AG04450 (cell line): Measurements from ENCODE around the gene CLEC12A. TPM values are rescaled to one million over a fixed set of nuclear protein-coding genes. Genes with fewer than 3 reads are reported as not detected.
A peak's percentile ranks its signal among the peaks of the same experiment; 100 is the strongest.

Source experiments
- CTCF ChIA-PET: fragments of 300-600, 350-600 bp; formaldehyde crosslinking; extraction: SDS; loops from one replicate; lab custom pipeline; 2022; ENCODE audit warnings: antibody characterized with exemption, inconsistent platforms; lab: Charles Lee
- POLR2A ChIA-PET: fragments of 350-600 bp; formaldehyde crosslinking; extraction: SDS; loops from one replicate; lab custom pipeline; 2021; ENCODE audit warnings: antibody characterized with exemption, inconsistent platforms; lab: Yijun Ruan, JAX
- DNase-seq: peaks from one replicate; pipeline ENCODE4 v3.0.0-alpha.2; 2011; ENCODE audit warnings: low read depth, low spot score
- H3K27ac ChIP-seq: one replicate; pipeline ENCODE4 v1.5.1; 2012; ENCODE audit warnings: low read depth, low read length, control low read depth
- H3K27me3 ChIP-seq: one replicate; pipeline ENCODE4 v1.6.0; 2012; ENCODE audit warnings: low read length; ENCODE audit not compliant: control insufficient read depth, insufficient read depth
- H3K4me3 ChIP-seq: 2 replicates; pipeline ENCODE4 v1.5.1; 2011; ENCODE audit warnings: mild to moderate bottlenecking, low read depth, low read length, control low read depth
- H3K9me3 ChIP-seq: 2 replicates; pipeline ENCODE4 v1.5.1; 2012; ENCODE audit warnings: low read length; ENCODE audit not compliant: control insufficient read depth, insufficient read depth
- polyA plus RNA-seq: library from polyadenylated mRNA; depleted of rRNA; stranded (reverse); fragments of >200 nt; gene quantifications from 2 replicates; pipeline ENCODE4 v1.2.3, GENCODE V29; 2011; rRNA removed
- TF ChIP-seq, protein P1 (sequence below): IDR thresholded peaks from 2 replicates; pipeline ENCODE4 v1.5.1; 2011; ENCODE audit warnings: low read depth, low read length, control low read depth, inconsistent platforms

The CLEC12A gene
- polyA plus RNA-seq, 1 experiment: not detected

DNA sequence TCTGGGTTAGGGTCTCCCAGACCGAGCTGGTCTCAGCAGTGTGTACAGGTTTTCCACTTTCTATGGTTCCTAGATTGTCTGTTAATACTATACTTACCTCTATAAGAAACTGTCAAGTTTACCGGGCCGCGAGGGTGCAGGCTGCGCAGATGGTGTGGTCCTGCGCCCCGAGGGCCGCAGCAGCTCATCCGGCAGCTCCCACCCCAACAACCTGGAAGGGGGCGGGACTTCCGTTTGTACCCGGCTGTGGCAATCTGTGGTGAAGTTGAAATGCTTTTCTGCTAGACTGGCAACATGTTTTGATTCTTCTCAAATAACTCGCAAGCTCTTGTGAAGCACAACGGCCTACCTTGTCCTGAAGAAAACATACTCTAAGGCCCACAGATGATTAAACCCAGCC, 59.2 kb downstream of the CLEC12A start, which contains the start of gene CLEC9A:
TSS of gene CLEC9A (plus strand) at position 237 of the 400 bp plus-strand sequence. CDS start 22,006 bp downstream, outside the sequence.
- DNase-seq: no peak
- H3K27ac ChIP-seq: peak within 1 kb of the TSS; percentile 40
- CTCF ChIA-PET: interaction anchor here (2.7 kb wide), 1 partner anchor 21 kb away, joined by 13 read pairs; the partner anchor contains the start of gene CLEC12B
- no peaks in the 10 kb centered on the region for H3K27me3 ChIP-seq
- POLR2A ChIA-PET: no interaction called here
- peaks cover 4% of the 10 kb centered on the region; the same call in 1 of the 2 replicates for H3K9me3 ChIP-seq
- TF ChIP-seq, protein P1, sequence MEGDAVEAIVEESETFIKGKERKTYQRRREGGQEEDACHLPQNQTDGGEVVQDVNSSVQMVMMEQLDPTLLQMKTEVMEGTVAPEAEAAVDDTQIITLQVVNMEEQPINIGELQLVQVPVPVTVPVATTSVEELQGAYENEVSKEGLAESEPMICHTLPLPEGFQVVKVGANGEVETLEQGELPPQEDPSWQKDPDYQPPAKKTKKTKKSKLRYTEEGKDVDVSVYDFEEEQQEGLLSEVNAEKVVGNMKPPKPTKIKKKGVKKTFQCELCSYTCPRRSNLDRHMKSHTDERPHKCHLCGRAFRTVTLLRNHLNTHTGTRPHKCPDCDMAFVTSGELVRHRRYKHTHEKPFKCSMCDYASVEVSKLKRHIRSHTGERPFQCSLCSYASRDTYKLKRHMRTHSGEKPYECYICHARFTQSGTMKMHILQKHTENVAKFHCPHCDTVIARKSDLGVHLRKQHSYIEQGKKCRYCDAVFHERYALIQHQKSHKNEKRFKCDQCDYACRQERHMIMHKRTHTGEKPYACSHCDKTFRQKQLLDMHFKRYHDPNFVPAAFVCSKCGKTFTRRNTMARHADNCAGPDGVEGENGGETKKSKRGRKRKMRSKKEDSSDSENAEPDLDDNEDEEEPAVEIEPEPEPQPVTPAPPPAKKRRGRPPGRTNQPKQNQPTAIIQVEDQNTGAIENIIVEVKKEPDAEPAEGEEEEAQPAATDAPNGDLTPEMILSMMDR: no peak
- H3K4me3 ChIP-seq: no peak within 1 kb of the TSS

DNA sequence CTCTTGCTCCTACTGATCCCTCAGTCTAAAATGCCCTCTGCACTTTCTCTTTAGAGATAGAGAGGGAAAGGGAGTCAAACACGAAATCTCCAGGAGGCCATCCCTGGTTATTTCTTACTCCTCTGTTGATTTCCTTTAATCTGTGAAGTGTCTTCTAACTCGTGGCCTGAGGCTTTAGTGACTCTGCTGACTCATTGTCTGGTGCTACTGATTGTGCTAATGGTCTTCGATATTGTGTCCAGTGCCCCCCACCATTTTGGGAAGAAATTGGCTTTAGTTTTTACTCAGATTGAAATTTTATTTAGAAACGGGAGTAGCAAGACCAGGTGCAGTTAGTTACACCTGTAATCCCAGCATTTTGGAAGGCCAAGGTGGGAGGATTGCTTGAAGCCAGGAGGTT, 60.1 kb downstream of the CLEC12A start:
- ChIA-PET CTCF (interaction anchor here (1.4 to 2.7 kb wide), 3 partner anchors 21 to 280 kb away, joined by 6 to 15 read pairs (median 13); partner anchors contain the start of gene CLEC12B), POLR2A (interaction anchor here (1.2 kb wide), 1 partner anchor 21 kb away, joined by 6 read pairs; no protein-coding TSS in a partner anchor)
- Histone ChIP-seq H3K27ac (peak overlapping the region; percentile 40), H3K4me3 (no peak overlapping the region), H3K27me3 (no peaks in the 10 kb centered on the region), H3K9me3 (peaks cover 4% of the 10 kb centered on the region; the same call in 1 of the 2 replicates)
- no peak for DNase-seq
- TF ChIP-seq, protein P1: no peak

DNA sequence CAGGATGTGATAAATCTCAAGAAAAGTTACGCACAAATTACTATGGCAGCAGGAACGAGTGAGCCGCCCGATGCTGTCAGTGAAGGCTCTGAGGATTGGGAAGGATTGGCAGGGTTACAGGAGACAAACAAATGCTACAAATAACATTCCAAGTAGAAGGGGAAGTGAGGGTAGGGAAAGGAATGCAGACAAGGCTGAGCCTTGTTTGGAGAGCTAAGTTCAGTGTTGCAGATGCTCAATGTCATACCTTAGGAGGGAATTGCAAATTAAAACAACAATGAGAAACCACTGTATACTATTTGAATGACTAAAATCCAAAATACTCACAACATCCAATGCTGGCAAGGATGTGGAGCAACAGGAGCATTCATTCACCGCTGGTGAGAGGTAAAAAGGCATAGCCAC, 60.6 kb downstream of the CLEC12A start:
- Histone ChIP-seq H3K27me3 (no peaks in the 10 kb centered on the region), H3K4me3 (no peak overlapping the region), H3K9me3 (peaks cover 4% of the 10 kb centered on the region; the same call in 1 of the 2 replicates), H3K27ac (peak overlapping the region; percentile 40)
- POLR2A ChIA-PET: interaction anchor here (0.8 to 1.2 kb wide), 2 partner anchors 22 to 181 kb away, joined by 3 to 6 read pairs; partner anchors contain the start of gene GABARAPL1
- CTCF ChIA-PET: interaction anchor here (1.4 to 2.7 kb wide), 3 partner anchors 22 to 281 kb away, joined by 6 to 15 read pairs (median 13); partner anchors contain the start of gene CLEC12B
- TF ChIP-seq, protein P1: no peak
- peak; percentile 70 for DNase-seq

DNA sequence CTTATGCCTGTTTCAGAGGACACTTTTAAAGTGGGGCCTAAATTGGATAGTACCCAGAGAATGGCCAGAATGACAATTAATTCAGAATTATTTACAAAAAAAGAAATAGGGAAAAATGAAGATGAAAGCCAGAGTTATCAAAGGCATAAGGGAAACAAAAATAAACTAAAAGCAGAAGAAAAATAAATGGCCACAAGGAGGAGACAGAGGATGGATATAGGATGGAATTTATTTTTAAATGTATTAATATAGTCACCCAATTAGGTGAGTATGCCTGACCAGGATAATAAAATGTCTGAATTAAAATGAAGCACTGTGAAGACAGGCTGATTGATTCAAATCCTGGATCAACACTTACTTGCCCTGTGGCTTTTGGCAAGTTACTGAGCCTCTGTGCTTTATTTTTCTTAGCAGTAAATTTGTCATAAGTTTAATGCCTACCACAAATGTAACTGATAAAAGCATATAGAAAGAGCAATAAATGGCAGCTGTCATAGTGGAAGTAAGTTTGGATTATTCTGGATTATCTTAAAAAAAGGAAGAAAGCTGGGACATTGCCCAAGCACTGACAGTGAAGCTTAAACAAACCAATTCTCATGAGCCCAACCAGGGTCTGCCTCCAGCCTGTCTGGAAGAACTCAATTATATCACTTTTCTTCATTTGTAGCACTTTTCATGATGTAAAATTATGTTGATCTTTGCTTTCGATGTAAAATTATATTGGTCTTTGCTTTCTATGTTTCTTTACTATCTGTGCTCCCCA, 62.8 kb downstream of the CLEC12A start:
- Histone ChIP-seq H3K27ac (no peak overlapping the region), H3K27me3 (no peaks in the 10 kb centered on the region), H3K9me3 (peaks cover 4% of the 10 kb centered on the region; the same call in 1 of the 2 replicates), H3K4me3 (no peak overlapping the region)
- DNase-seq: no peak
- POLR2A ChIA-PET: no interaction called here
- TF ChIP-seq, protein P1: peak; percentile 55
- CTCF ChIA-PET: interaction anchor here (0.5 to 3.1 kb wide), 14 partner anchors 9 to 202 kb away, joined by 3 to 39 read pairs (median 4); partner anchors contain the start of gene CLEC1A

Other genes starting within 250 kb of the CLEC12A start
- gene CLECL1, start 238.3 kb upstream of the CLEC12A start, polyA plus RNA-seq: not detected in 2 replicates
- not detected in 2 replicates for gene CD69, start 210.5 kb upstream of the CLEC12A start, polyA plus RNA-seq
- not detected in 2 replicates for gene KLRF1, start 143.9 kb upstream of the CLEC12A start, polyA plus RNA-seq
- gene CLEC2B, start 102.1 kb upstream of the CLEC12A start, polyA plus RNA-seq: 1.4 and 2.1 TPM in 2 replicates
- gene KLRF2, start 89.9 kb upstream of the CLEC12A start, polyA plus RNA-seq: not detected in 2 replicates
- not detected in 2 replicates for gene CLEC2A, start 39.0 kb upstream of the CLEC12A start, polyA plus RNA-seq
- not detected in 2 replicates for gene CLEC1B, start 27.7 kb downstream of the CLEC12A start, polyA plus RNA-seq
- 0.05 TPM in 1 of 2 replicates, not detected in the other for gene CLEC12B, start 39.2 kb downstream of the CLEC12A start, polyA plus RNA-seq
- not detected in 2 replicates for gene CLEC9A, start 59.3 kb downstream of the CLEC12A start, polyA plus RNA-seq
- not detected in 2 replicates for gene CLEC1A, start 127.6 kb downstream of the CLEC12A start, polyA plus RNA-seq
- gene CLEC7A, start 158.8 kb downstream of the CLEC12A start, polyA plus RNA-seq: not detected in 2 replicates
- 13.0 and 15.3 TPM in 2 replicates for gene OLR1, start 200.7 kb downstream of the CLEC12A start, polyA plus RNA-seq
- gene TMEM52B, start 207.6 kb downstream of the CLEC12A start, polyA plus RNA-seq: 7.2 and 8.3 TPM in 2 replicates
- 181 and 196 TPM in 2 replicates for gene GABARAPL1, start 241.5 kb downstream of the CLEC12A start, polyA plus RNA-seq